ENCODE data around the gene CD247. TPM values are rescaled to one million over a fixed set of nuclear protein-coding genes. Genes with fewer than 3 reads are reported as not detected.

CD247 gene
- total and polyA plus RNA-seq, 10 of the 15 experiments (the other 5 are each of a cell fraction or from before 2014, with no cell fraction given), result 0.10 to 0.77 (median 0.30) TPM

GRCh38 chr1:167553136-167554027, 35.1 kb upstream of the CD247 start, which contains the start of gene CREG1 (continued):
- TF ChIP-seq ZBTB11 (CRISPR knock-in tag; IDR thresholded peaks at IDR 0.05) (no peak), RB1 (IDR thresholded peaks at IDR 0.05; ENCODE audit: borderline replicate concordance) (peak; percentile 88), NR2F1 (conservative IDR thresholded peaks at IDR 0.05) (peak; percentile 64; the same call in 1 of the 2 replicates), YY1 (IDR thresholded peaks at IDR 0.05; ENCODE audit: low read depth, low read length) (peak; percentile 77), ASH2L (IDR thresholded peaks at IDR 0.05; ENCODE audit: borderline replicate concordance, low read depth) (peak; percentile 56; the same call in 1 of the 2 replicates), ZNF207 (IDR thresholded peaks at IDR 0.05; ENCODE audit: borderline replicate concordance) (peak; percentile 89), DPF2 (IDR thresholded peaks at IDR 0.05) (peak; percentile 92), SMAD5 (IDR thresholded peaks at IDR 0.05; ENCODE audit: low read depth) (no peak), NFYB (IDR thresholded peaks at IDR 0.05; ENCODE audit: insufficient read depth, low read depth, low read length) (peak; percentile 46; the same call in 1 of the 2 replicates), POLR2AphosphoS5 (IDR thresholded peaks at IDR 0.05; ENCODE audit: low read length) (peak; percentile 87), TAF1 (IDR thresholded peaks at IDR 0.05; ENCODE audit: borderline replicate concordance, low read depth, low read length) (peak; percentile 71; the same call in 1 of the 2 replicates), BHLHE40 (IDR thresholded peaks at IDR 0.05; ENCODE audit: borderline replicate concordance in 1 of 2, low read depth in 2 of 2, low read length in 1 of 2) (peak in 1 of 2 experiments; percentile 73; a peak in 2 of 4 replicates), HDAC6 (IDR thresholded peaks at IDR 0.05; ENCODE audit: unreplicated experiment) (peak; percentile 93), MTA3 (IDR thresholded peaks at IDR 0.05; ENCODE audit: borderline replicate concordance, low read length) (no peak), IKZF1 (conservative IDR thresholded peaks at IDR 0.05) (peak; percentile 91), ZBTB4 (CRISPR knock-in tag; IDR thresholded peaks at IDR 0.05) (no peak)
- TF ChIP-seq, protein P1, sequence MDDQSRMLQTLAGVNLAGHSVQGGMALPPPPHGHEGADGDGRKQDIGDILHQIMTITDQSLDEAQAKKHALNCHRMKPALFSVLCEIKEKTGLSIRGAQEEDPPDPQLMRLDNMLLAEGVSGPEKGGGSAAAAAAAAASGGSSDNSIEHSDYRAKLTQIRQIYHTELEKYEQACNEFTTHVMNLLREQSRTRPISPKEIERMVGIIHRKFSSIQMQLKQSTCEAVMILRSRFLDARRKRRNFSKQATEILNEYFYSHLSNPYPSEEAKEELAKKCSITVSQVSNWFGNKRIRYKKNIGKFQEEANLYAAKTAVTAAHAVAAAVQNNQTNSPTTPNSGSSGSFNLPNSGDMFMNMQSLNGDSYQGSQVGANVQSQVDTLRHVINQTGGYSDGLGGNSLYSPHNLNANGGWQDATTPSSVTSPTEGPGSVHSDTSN (IDR thresholded peaks at IDR 0.05; ENCODE audit: insufficient replicate concordance, low read depth, low read length), result peak; percentile 57
- TF ChIP-seq, protein P2, sequence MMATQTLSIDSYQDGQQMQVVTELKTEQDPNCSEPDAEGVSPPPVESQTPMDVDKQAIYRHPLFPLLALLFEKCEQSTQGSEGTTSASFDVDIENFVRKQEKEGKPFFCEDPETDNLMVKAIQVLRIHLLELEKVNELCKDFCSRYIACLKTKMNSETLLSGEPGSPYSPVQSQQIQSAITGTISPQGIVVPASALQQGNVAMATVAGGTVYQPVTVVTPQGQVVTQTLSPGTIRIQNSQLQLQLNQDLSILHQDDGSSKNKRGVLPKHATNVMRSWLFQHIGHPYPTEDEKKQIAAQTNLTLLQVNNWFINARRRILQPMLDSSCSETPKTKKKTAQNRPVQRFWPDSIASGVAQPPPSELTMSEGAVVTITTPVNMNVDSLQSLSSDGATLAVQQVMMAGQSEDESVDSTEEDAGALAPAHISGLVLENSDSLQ (IDR thresholded peaks at IDR 0.05), result peak; percentile 70; the same call in 1 of the 2 replicates
